ENCODE measurements around the gene ACSBG1. TPM values are rescaled to one million over a fixed set of nuclear protein-coding genes. Genes with fewer than 3 reads are reported as not detected.

Gene ACSBG1
- total RNA-seq, 4 donors from 2014 or later, result not detected

GRCh38 chr15:78263351-78263781 lies 29.0 kb upstream of the ACSBG1 start:
- no peak for TF ChIP-seq CTCF (IDR thresholded peaks at IDR 0.05)
- ATAC-seq (ENCODE audit: low FRiP score), result no peak
- DNase-seq (ENCODE audit: low spot score), result no peak

- DNase-seq (ENCODE audit: low spot score), result no peak
- no peak for TF ChIP-seq CTCF (IDR thresholded peaks at IDR 0.05)
- ATAC-seq (ENCODE audit: low FRiP score), result no peak
These were observed 26.7 kb upstream of the ACSBG1 start for GRCh38 chr15:78261062-78261461.

GRCh38 chr15:78260489-78260888 lies 26.1 kb upstream of the ACSBG1 start:
- ATAC-seq (ENCODE audit: low FRiP score) (no peak), DNase-seq (ENCODE audit: low spot score) (no peak)
- no peak for TF ChIP-seq CTCF (IDR thresholded peaks at IDR 0.05)

GRCh38 chr15:78259232-78259631 lies 24.9 kb upstream of the ACSBG1 start:
- ATAC-seq (ENCODE audit: low FRiP score) (no peak), DNase-seq (ENCODE audit: low spot score) (no peak)

GRCh38 chr15:78257681-78258080 lies 23.3 kb upstream of the ACSBG1 start:
- DNase-seq (ENCODE audit: low spot score), result no peak
- no peak for TF ChIP-seq CTCF (IDR thresholded peaks at IDR 0.05)
- no peak for ATAC-seq (ENCODE audit: low FRiP score)

More at GRCh38 chr15:78259232-78259631, 24.9 kb upstream of the ACSBG1 start:
- no peak for TF ChIP-seq CTCF (IDR thresholded peaks at IDR 0.05)

- no peak for DNase-seq (ENCODE audit: low spot score)
- ATAC-seq (ENCODE audit: low FRiP score), result no peak
These were observed 21.7 kb upstream of the ACSBG1 start for GRCh38 chr15:78256044-78256437.

More at GRCh38 chr15:78256044-78256437, 21.7 kb upstream of the ACSBG1 start:
- no peak for TF ChIP-seq CTCF (IDR thresholded peaks at IDR 0.05)
